ENCODE data around the gene SPIB.

DNA sequence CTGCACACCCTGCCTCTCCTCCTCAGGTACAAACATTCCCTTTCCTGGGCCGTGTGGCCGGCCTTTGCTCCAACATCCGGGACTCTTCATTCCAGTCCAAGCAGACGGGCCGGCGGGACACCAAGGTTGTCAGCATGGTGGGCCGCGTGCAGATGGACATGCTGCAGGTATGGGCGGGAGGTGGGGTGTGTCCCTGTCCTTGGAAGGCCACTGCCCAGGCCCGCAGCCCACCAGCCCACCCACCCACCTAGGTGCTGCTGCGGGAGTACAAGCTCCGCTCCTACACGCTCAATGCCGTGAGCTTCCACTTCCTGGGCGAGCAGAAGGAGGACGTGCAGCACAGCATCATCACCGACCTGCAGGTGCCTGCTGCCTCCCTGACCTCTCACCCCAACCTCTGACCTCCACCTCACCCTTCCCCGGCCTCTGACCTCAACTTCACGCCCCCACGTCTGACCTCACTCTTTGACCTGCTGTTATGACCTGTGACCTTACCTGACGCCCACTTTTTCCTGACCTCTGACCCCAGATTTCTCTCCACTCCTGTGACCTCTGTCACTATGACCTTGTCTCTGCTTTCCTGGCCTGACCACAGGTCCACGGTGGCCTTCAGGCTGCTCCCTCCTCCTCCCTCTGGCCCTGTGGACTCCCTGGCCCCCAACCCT, 12.4 kb upstream of the SPIB start:
- TF ChIP-seq, protein P1, sequence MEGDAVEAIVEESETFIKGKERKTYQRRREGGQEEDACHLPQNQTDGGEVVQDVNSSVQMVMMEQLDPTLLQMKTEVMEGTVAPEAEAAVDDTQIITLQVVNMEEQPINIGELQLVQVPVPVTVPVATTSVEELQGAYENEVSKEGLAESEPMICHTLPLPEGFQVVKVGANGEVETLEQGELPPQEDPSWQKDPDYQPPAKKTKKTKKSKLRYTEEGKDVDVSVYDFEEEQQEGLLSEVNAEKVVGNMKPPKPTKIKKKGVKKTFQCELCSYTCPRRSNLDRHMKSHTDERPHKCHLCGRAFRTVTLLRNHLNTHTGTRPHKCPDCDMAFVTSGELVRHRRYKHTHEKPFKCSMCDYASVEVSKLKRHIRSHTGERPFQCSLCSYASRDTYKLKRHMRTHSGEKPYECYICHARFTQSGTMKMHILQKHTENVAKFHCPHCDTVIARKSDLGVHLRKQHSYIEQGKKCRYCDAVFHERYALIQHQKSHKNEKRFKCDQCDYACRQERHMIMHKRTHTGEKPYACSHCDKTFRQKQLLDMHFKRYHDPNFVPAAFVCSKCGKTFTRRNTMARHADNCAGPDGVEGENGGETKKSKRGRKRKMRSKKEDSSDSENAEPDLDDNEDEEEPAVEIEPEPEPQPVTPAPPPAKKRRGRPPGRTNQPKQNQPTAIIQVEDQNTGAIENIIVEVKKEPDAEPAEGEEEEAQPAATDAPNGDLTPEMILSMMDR (IDR thresholded peaks at IDR 0.05) = no peak
- TF ChIP-seq EZH2 (IDR thresholded peaks at IDR 0.05) = no peak
- no peak for TF ChIP-seq EZH2phosphoT487 (IDR thresholded peaks at IDR 0.05)

All from neural progenitor cell (in vitro differentiated cells).